NCI-H1048 (cell line): ENCODE data around the gene ABCA7.
"Not testable (repeated sequence)": the region's sequence is repeated elsewhere in the genome, so short reads cannot be mapped to it uniquely, and the experiment has no call there.

Experiments used
- DNase-seq: peaks from one replicate; lab custom pipeline; 2025; lab: John Stamatoyannopoulos, UW

Gene ABCA7

GRCh38 chr19:1016647-1017114, 23.2 kb upstream of the ABCA7 start:
- no peak for DNase-seq

DNA sequence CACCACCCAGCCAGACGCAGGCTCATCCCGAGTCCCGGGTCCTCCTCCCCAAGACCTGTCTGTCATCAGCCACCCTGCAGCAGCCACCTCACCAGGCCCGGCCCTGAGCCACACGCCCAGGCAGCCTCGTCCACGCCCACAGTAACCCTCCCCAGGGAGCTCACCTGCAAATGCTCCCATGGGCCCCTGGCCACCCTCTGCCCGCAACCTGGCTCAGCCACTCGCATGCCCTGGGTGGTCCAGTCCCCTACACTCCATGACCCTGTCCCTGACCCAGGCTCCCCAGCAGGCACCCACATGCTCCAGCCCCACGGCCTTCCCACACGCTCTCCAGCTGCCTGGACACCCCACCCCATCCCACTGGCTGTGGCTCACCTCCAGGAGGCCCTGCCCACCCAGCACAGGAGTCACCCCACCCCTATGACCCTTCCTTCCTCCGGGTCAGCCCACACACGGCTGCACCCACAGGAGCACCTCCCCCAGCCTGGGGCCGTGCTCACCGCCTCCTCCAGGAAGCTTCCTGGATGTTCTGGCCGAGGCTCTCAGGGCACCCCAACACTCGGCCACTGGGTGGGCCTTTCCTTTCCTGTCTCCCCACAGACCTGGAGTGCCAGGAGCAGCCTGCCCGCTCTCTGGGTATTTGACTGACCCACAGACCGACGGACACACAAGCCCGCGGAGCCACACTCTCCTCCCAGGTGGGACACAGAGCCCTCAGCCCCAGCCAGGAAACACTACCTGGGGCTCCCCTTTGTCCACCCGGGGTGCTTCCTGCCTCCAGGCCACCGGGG, 22.6 kb upstream of the ABCA7 start:
- DNase-seq: no peak

GRCh38 chr19:1017906-1018305, 22.0 kb upstream of the ABCA7 start:
- no peak for DNase-seq

DNA sequence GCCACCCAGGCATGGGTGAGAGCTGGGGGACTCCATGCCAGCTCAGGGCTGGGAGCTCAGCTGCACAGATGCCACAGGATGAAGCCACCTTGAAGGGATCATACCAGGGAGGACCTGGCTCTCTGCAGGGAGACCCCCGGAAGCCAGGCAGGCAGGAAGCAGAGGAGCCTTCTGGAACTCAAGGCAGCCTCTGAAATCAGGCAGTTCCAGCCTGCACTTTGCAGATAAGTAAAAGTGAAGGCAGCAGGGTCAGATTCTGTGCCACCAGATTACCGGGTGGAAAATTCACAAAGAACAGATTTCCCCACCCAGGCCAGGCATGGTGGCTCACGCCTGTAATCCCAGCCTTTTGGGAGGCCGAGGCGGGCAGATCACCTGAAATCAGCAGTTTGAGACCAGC, 21.5 kb upstream of the ABCA7 start:
- no peak for DNase-seq

DNA sequence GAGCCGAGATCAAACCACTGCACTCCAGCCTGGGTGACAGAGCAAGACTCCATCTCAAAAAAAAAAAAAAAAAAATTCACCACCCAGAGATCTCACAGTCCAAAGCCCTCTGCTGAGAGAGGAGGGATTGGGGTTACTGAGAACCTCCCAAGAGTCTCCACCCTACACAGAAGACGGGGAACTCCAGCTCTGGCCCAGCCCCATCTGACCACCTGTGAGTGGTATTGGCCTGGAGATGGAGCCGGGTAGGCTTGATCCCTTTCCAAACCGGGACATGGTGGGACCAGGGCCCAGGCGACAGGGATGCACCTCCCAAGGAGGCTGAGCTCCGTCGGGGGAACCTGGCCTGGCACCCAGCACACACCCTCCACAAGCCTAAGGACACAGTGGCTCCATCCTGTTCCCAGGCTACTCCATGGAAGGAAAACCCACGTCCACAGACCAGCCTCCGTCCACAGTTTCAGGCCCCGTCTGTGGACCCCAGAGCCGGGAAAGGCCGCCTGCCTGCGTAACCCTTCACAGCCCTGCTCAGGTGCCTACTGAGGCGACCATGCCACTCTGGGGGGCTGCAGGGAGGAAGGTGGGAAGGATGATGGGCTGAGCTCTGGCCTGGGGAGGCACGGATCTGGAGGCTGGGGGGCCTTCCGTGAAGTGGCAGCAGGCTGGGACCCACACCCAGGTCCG, 20.8 kb upstream of the ABCA7 start:
- no peak for DNase-seq

- DNase-seq: no peak
Observed at GRCh38 chr19:1019616-1019961, 20.3 kb upstream of the ABCA7 start.

DNA sequence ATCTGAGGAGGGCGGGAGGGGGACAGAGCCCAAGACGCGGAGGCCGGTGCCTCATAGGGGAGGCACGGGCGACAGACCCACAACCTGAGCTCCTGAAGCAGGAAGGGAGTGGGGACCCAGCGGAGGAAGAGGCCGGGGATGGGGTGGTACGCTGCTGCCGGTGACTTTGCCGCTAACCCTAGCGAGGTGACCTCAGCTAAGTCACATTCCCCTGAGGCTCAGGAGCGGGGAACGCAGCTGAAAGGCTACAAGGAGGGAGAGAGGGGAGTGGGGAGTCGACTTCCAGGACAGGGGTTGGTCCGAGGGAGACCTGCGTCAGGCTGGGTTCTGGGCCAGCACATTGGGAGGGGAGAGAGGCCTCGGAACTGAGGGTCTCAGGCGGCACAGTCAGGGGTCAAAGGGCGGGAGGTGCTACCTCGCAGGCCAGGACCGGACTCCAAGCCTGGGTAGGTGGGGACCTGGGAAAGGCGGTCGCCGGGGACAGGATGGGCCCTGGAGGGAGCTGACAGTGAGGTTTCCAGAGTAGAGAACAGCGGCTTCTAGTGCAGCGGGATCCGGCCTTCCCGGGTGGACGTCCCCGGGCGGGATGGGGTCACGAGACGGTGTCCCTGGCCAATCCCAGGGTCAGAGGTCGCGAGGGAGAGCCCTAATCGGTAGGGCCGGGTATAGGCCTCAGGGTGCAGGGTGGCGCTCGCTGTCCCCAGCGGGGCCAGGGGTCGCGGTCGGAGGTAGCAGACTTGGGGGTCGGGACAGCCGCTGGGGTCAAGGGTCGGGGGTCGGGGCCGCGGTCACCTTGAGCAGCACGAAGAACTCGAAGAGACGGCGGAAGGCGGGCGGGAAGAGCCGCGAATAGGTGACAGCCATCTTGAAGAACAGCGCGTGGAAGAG, 19.7 kb upstream of the ABCA7 start:
- no peak for DNase-seq

GRCh38 chr19:1020868-1021425, 19.0 kb upstream of the ABCA7 start, which contains the start of gene TMEM259:
Gene TMEM259, minus strand, starts transcription at chr19:1021123. Its CDS starts 127 bp downstream, at chr19:1020996.
- peak; percentile 93 for DNase-seq

DNA sequence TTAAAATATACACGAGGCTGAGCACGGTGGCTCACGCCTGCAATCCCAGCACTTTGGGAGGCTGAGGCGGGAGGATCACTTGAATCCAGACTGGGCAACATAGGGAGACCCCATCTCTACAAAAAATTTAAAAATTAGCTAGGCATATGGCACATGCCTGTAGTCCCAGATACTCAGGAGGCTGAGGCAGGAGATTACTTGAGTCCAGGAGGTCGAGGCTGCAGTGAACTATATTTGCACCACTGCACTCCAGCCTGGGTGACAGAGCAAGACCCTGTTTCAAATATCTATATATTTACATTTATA, 16.1 kb upstream of the ABCA7 start:
- not testable (repeated sequence) for DNase-seq

- not testable (repeated sequence) for DNase-seq
Observed at GRCh38 chr19:1025080-1025479, 14.8 kb upstream of the ABCA7 start.

GRCh38 chr19:1025960-1026782, 13.7 kb upstream of the ABCA7 start, which contains the start of gene CNN2:
Gene CNN2, plus strand, starts transcription at chr19:1026608. Its CDS starts 54 bp downstream, at chr19:1026662.
- no peak for DNase-seq

DNA sequence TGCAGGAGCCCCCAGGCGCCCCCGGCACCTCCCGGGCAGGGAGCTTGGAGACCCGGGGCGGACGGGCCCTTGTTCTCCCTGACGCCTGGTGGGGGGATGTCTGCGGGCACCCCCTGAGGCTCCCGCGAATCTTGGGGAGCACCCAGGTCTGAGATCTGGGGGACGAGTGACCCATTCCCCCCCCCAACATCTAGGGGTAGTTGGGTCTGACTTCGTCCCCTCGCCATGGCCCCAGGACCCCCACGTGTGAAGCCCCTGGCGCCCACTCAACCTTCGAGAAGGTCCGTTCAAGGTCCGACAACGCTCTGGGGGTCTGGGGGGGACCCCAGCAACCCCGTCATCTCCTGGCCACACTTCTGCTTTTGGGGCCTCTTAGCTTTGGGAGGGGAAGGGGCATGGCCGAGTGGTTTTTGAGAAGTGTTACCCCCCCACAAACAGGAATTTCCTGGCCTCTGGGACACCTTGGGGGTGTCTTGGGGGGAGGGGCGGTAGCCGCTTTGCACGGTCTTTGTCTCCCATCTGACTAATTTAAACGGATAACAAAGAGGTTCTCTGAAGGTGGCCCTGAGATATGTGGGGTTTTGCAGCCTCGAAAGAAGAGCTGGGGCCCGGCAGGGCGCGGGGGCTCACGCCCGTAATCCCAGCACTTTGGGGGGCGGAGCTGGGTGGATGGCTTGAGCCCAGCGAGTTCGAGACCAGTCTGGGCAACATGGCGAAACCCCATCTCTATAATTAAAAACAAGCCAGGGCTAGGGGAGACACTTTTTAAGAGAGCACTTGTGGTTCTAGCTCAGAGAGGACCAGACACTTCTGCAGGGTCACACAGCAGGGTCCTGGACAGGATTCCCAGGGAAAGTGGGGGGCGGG, 12.9 kb upstream of the ABCA7 start:
- no peak for DNase-seq

- DNase-seq: no peak
Observed at GRCh38 chr19:1027650-1028061, 12.3 kb upstream of the ABCA7 start.

- DNase-seq: peak; percentile 59
Observed at GRCh38 chr19:1028062-1028926, 11.6 kb upstream of the ABCA7 start.

DNA sequence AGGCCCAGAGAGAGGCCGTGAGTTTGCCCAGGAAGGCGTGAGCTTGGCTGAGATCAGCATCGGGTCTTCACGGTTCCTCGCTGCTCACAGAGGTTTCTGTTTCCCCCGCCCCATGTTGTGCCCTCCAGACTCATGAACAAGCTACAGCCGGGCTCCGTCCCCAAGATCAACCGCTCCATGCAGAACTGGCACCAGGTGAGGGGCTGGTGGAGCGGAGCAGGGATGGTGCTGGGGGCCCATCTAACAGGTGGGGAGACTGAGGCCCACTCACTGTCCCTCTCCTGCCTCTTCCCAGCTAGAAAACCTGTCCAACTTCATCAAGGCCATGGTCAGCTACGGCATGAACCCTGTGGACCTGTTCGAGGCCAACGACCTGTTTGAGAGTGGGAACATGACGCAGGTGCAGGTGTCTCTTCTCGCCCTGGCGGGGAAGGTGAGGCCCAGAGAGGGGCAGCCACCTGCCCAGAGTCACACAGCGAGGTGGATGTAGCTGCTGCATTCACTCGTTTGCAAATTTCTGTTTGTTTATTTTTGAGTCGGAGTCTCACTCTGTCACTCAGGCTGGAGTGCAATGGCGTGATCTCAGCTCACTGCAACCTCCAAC, 7.5 kb upstream of the ABCA7 start:
- DNase-seq: no peak

DNA sequence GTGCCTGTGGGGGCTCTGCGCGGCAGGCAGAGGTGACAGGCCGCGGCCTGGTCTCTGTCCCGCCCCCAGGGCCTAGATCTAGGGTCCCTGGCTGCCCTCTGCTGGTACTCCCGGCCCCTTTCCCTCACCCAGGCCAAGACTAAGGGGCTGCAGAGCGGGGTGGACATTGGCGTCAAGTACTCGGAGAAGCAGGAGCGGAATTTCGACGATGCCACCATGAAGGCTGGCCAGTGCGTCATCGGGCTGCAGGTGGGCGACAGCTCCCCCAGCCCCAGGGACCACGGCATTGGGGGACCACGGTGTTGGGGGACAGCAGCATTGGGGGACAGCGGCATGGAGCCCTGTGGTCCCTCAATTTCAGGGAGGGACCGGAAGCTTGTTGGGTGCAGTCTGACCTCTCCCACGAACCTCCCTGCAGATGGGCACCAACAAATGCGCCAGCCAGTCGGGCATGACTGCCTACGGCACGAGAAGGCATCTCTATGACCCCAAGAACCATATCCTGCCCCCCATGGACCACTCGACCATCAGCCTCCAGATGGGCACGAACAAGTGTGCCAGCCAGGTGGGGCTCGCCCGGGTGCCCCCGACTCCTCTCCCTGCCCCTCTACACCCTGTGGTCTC, 3.8 kb upstream of the ABCA7 start:
- DNase-seq: no peak

GRCh38 chr19:1037621-1038064, 2.3 kb upstream of the ABCA7 start:
- DNase-seq: no peak

DNA sequence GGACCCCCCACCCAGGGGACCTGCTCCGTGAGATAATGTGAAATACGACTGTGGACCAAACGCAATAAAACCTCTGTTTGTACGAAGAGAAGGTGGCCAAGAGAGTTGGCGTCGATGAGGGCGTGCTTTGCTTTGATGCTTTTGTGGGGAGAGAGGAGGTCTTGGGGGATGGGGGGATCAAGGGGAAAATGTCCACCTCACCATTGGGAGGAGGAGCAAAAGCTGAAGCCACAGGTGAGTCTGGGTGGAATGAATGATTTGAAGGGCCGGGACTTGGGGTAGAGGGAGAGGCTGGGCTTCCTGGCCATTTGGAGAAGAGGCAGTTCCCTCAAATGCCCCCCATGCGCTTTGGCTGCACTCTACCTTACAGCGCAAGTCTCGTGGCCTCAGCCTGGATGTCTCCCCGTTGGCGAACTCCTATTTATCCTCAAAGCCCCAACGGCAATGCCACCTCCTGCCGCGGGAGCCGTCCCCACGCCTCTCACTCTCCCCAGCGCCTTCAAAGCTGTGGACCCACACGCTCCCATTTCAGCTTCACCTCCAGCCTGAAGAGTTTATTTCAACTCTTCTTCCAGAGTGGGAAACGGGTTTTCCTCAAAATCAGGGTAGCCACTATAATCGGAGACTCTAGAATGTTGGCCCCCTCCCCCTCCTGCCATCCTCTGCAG, 795 bp upstream of the ABCA7 start:
- DNase-seq: no peak
